Mesendoderm (in vitro differentiated cells): ENCODE results near the gene EIF3L.

Source experiments
- DNase-seq: peaks from one replicate; pipeline ENCODE4 v3.0.0; 2013
- H2AK5ac ChIP-seq: 2 replicates; pipeline ENCODE4 v1.6.1; 2013; ENCODE audit warnings: low read length, inconsistent platforms
- H2BK120ac ChIP-seq: 2 replicates; pipeline ENCODE4 v1.6.1; 2013; ENCODE audit warnings: low read depth, mild to moderate bottlenecking, low read length, moderate library complexity, mixed read lengths
- H2BK15ac ChIP-seq: replicated peaks from 2 replicates; pipeline ENCODE4 v1.6.1; 2013; ENCODE audit warnings: low read depth, mild to moderate bottlenecking, moderate library complexity
- H2BK5ac ChIP-seq: 2 replicates; pipeline ENCODE4 v1.6.1; 2013; ENCODE audit warnings: low read length, inconsistent platforms
- H3K18ac ChIP-seq: 2 replicates; pipeline ENCODE4 v1.6.1; 2013; ENCODE audit warnings: mild to moderate bottlenecking, low read length, mixed read lengths
- H3K23ac ChIP-seq: one replicate; pipeline ENCODE4 v1.6.1; 2013; ENCODE audit warnings: low read length
- H3K27ac ChIP-seq: 2 replicates; pipeline ENCODE4 v1.5.1; 2013; ENCODE audit warnings: low read depth, mild to moderate bottlenecking, inconsistent platforms, low read length, moderate library complexity
- H3K27me3 ChIP-seq: 2 replicates; pipeline ENCODE4 v1.6.1; 2013; ENCODE audit warnings: low read length, control low read depth, mild to moderate bottlenecking, inconsistent platforms; ENCODE audit not compliant: insufficient read depth, poor library complexity
- H3K36me3 ChIP-seq: 2 replicates; pipeline ENCODE4 v1.6.1; 2013; ENCODE audit warnings: low read length, inconsistent platforms; ENCODE audit not compliant: control insufficient read depth, insufficient read depth
- H3K4ac ChIP-seq: one replicate; pipeline ENCODE4 v1.6.1; 2013; ENCODE audit warnings: low read depth, mild to moderate bottlenecking, low read length, moderate library complexity
- H3K4me1 ChIP-seq: 2 replicates; pipeline ENCODE4 v1.6.1; 2013; ENCODE audit warnings: low read depth, low read length, inconsistent platforms; ENCODE audit not compliant: control insufficient read depth
- H3K4me2 ChIP-seq: 2 replicates; pipeline ENCODE4 v1.6.1; 2013; ENCODE audit warnings: low read length
- H3K4me3 ChIP-seq: 2 replicates; pipeline ENCODE4 v1.5.1; 2013; ENCODE audit warnings: mild to moderate bottlenecking, low read length
- H3K56ac ChIP-seq: one replicate; pipeline ENCODE4 v1.6.1; 2013; ENCODE audit warnings: low read length
- H3K79me1 ChIP-seq: 2 replicates; pipeline ENCODE4 v1.6.1; 2013; ENCODE audit warnings: low read length, inconsistent platforms
- H3K79me2 ChIP-seq: 2 replicates; pipeline ENCODE4 v1.6.1; 2013; ENCODE audit warnings: mild to moderate bottlenecking, low read length; ENCODE audit not compliant: control insufficient read depth, insufficient read depth
- H3K9ac ChIP-seq: 2 replicates; pipeline ENCODE4 v1.6.1; 2013; ENCODE audit warnings: low read length, inconsistent platforms
- H4K5ac ChIP-seq: one replicate; pipeline ENCODE4 v1.6.1; 2013; ENCODE audit warnings: low read length
- H4K8ac ChIP-seq: one replicate; pipeline ENCODE4 v1.6.1; 2013; ENCODE audit warnings: low read depth, mild to moderate bottlenecking, control low read depth, low read length, moderate library complexity
- WGBS: extraction: QIAGEN DNeasy Blood & Tissue Kit; methylation state at CpG from one replicate; pipeline ENCODE4 v1.1.7; 2013; ENCODE audit warnings: low lambda C conversion rate, missing lambda C conversion rate; ENCODE audit not compliant: insufficient coverage; ENCODE audit errors: extremely low coverage; 5-methylcytosine and 5-hydroxymethylcytosine counted together

Gene EIF3L

DNA sequence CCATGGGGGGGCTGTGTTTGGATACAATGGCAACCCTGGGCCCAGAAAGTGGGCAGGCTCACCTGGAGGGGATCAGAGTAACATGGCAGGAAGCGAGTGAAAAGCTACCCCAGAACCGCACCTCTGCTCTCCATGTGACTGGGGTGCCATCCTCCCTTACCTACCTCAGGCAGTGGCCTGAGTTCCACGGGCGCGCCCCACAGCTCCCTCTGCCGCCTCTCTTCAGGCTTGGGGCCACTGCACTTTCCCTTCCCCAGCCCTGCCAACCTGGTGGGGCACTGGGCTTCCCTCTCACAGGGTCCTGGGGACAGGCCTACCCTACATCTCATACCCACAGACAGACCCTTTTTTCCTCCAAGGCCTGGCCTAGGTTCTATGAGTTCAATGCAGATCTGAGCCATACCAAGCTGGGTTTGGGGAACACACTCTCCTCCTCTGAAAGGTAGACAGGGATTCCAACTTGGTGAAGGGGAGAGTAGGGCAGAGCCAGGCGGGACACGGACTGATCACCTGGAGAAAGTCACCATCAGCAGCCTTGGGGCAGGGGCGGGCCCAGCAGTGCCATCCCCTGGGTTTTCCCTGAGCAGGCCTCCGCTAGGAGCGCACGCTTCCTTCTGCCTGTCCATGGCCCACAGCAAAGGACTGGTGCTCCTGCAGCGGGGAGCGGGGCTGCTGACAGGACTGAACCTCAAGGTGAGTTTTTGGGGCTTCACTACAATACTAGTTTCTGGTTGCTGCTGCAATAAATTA lies 19.0 kb upstream of the EIF3L start:
- Histone ChIP-seq H2BK15ac (no peak overlapping the region), H3K36me3 (peaks cover 13% of the 10 kb centered on the region), H3K4me3 (no peak overlapping the region), H4K5ac (no peak overlapping the region), H2BK5ac (no peak overlapping the region), H3K4me1 (no peaks in the 10 kb centered on the region), H3K18ac (no peak overlapping the region), H2AK5ac (no peak overlapping the region), H3K9ac (no peak overlapping the region), H3K79me1 (no peaks in the 10 kb centered on the region), H2BK120ac (no peak overlapping the region), H3K56ac (no peak overlapping the region), H4K8ac (no peak overlapping the region), H3K23ac (no peak overlapping the region), H3K27ac (no peak overlapping the region), H3K79me2 (no peaks in the 10 kb centered on the region), H3K27me3 (peaks cover 4% of the 10 kb centered on the region), H3K4ac (no peak overlapping the region), H3K4me2 (no peak overlapping the region)
- WGBS: no CpG with 5 or more reads among the region's 14 CpGs
- DNase-seq: no peak

GRCh38 chr22:37831472-37831871 lies 17.7 kb upstream of the EIF3L start:
- H3K4ac ChIP-seq: no peak overlapping the region
- H2BK15ac ChIP-seq: no peak overlapping the region
- no peaks in the 10 kb centered on the region for H3K79me1 ChIP-seq
- no peak overlapping the region for H3K23ac ChIP-seq
- no peaks in the 10 kb centered on the region for H3K4me1 ChIP-seq
- no peak overlapping the region for H3K9ac ChIP-seq
- peaks cover 13% of the 10 kb centered on the region for H3K36me3 ChIP-seq
- no peak overlapping the region for H4K8ac ChIP-seq
- H3K18ac ChIP-seq: no peak overlapping the region
- H3K4me3 ChIP-seq: no peak overlapping the region
- no peaks in the 10 kb centered on the region for H3K79me2 ChIP-seq
- no peak overlapping the region for H3K4me2 ChIP-seq
- H3K27me3 ChIP-seq: no peaks in the 10 kb centered on the region
- no peak overlapping the region for H2AK5ac ChIP-seq
- no peak overlapping the region for H4K5ac ChIP-seq
- no peak for DNase-seq
- H3K56ac ChIP-seq: no peak overlapping the region
- no peak overlapping the region for H2BK120ac ChIP-seq
- H2BK5ac ChIP-seq: no peak overlapping the region
- H3K27ac ChIP-seq: no peak overlapping the region
- WGBS: no CpG with 5 or more reads among the region's 11 CpGs

- no peak overlapping the region for H4K5ac ChIP-seq
- no peak overlapping the region for H2BK15ac ChIP-seq
- no peak overlapping the region for H3K4me3 ChIP-seq
- H3K79me1 ChIP-seq: no peaks in the 10 kb centered on the region
- no peak overlapping the region for H4K8ac ChIP-seq
- no peak overlapping the region for H3K56ac ChIP-seq
- peaks cover 16% of the 10 kb centered on the region for H3K36me3 ChIP-seq
- H3K4me1 ChIP-seq: no peaks in the 10 kb centered on the region
- H3K27ac ChIP-seq: no peak overlapping the region
- WGBS: no CpG with 5 or more reads among the region's 16 CpGs
- no peak overlapping the region for H3K9ac ChIP-seq
- no peak overlapping the region for H2AK5ac ChIP-seq
- no peak overlapping the region for H3K4ac ChIP-seq
- H3K23ac ChIP-seq: no peak overlapping the region
- no peak overlapping the region for H3K4me2 ChIP-seq
- H2BK120ac ChIP-seq: no peak overlapping the region
- H2BK5ac ChIP-seq: no peak overlapping the region
- H3K27me3 ChIP-seq: no peaks in the 10 kb centered on the region
- H3K79me2 ChIP-seq: no peaks in the 10 kb centered on the region
- no peak for DNase-seq
- H3K18ac ChIP-seq: no peak overlapping the region
These were observed 17.0 kb upstream of the EIF3L start for GRCh38 chr22:37832022-37832857.

DNA sequence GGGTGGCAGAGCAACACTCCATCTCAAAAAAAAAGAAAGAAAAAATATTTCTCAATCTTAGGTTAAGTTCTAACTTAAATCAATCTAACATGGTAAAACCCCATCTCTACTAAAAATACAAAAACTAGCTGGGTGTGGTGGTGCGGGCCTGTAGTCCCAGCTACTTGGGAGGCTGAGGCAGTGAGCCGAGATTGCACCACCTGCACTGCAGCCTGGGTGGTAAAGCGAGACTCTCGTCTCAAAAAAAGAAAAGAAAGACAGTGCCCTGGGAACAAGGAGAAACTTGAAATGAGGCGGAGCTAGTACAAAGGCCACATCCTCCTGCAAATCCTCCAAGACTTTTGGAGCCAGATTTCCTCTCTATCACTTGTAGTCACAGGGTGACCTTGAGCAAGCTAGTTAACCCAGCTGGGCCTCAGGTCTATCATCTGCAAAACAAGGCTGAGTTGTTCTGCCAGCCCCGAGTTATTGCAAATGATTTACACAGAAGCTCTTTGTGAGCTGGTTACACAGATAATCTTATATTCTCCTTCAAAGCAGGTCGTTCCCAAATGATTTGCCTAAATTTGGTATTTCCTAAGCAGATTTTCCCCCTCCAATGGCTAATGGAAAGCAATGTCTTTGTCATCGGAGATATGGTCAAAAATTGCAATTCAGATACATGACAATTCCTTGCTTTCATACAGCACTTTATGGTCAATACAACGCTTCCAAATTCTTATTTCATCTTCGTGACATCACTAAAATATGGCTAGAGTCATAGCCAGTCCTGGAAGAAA lies 7.0 kb upstream of the EIF3L start:
- no peaks in the 10 kb centered on the region for H3K36me3 ChIP-seq
- H3K27ac ChIP-seq: no peak overlapping the region
- H3K4me3 ChIP-seq: no peak overlapping the region

DNA sequence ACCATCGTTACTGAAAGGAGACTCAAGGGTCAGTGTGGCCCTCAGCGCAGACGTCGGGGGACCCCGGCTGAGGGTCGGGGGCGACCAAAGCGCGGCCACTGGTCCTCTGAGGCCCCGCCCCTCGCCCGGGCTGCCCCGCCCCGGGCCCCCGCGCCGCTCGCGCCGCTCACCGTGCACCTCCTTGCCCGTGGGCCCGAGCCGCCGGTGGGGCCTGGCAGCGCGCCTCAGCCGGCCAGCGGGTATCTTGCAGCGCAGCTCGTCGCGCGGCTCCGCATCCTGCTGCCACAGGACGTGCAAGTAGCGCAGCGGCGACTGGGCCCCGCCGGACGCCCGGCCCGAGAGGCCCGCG lies 5.5 kb upstream of the EIF3L start:
- WGBS: no CpG with 5 or more reads among the region's 46 CpGs
- Histone ChIP-seq H3K4me1 (no peaks in the 10 kb centered on the region), H3K4ac (no peak overlapping the region), H4K8ac (no peak overlapping the region), H2AK5ac (no peak overlapping the region), H4K5ac (no peak overlapping the region), H2BK5ac (no peak overlapping the region), H3K4me3 (peak overlapping the region; percentile 80), H3K56ac (peak overlapping the region; percentile 95), H3K18ac (peak overlapping the region; percentile 5), H3K27me3 (no peaks in the 10 kb centered on the region), H2BK15ac (no peak overlapping the region), H3K27ac (peak overlapping the region; percentile 82), H3K23ac (no peak overlapping the region), H3K9ac (peak overlapping the region; percentile 87), H3K79me1 (peaks cover 9% of the 10 kb centered on the region), H3K4me2 (peak overlapping the region; percentile 96), H2BK120ac (no peak overlapping the region), H3K79me2 (peaks cover 2% of the 10 kb centered on the region), H3K36me3 (no peaks in the 10 kb centered on the region)
- no peak for DNase-seq

More for the DNA sequence above, 7.0 kb upstream of the EIF3L start:
- H3K27me3 ChIP-seq: no peaks in the 10 kb centered on the region
- H3K18ac ChIP-seq: no peak overlapping the region
- H3K79me1 ChIP-seq: peaks cover 7% of the 10 kb centered on the region
- no peak overlapping the region for H3K56ac ChIP-seq
- no peak overlapping the region for H2AK5ac ChIP-seq
- H2BK5ac ChIP-seq: no peak overlapping the region
- no peak overlapping the region for H4K8ac ChIP-seq
- no CpG with 5 or more reads among the region's 10 CpGs for WGBS
- H3K4me2 ChIP-seq: no peak overlapping the region
- H3K23ac ChIP-seq: no peak overlapping the region
- no peak overlapping the region for H4K5ac ChIP-seq
- peaks cover 2% of the 10 kb centered on the region for H3K79me2 ChIP-seq
- H3K4ac ChIP-seq: no peak overlapping the region
- H3K9ac ChIP-seq: no peak overlapping the region
- H2BK120ac ChIP-seq: no peak overlapping the region
- no peak overlapping the region for H2BK15ac ChIP-seq
- no peaks in the 10 kb centered on the region for H3K4me1 ChIP-seq
- no peak for DNase-seq
